A549 (cell line): ENCODE measurements around the gene PRDM9. TPM values are rescaled to one million over a fixed set of nuclear protein-coding genes. Genes with fewer than 3 reads are reported as not detected.

Experiments used
- ATAC-seq, 2 experiments: fragments of 200-7000 bp in 1 of 2; fragments of >200 bp in 1 of 2; cut with Nextera tagmentation in 1 of 2; cut with Tn5 transposase in 1 of 2; 3 replicates each; pipeline versions ENCODE4 v1.8.0 to v1.9.1; 2018 to 2020; ENCODE audit warnings: mild to moderate bottlenecking in 1 of 2, moderate library complexity in 1 of 2
- CTCF ChIA-PET: fragments of 300-600 bp; sonication (Branson Sonifier 250); formaldehyde crosslinking; extraction: SDS; loops from one replicate; lab custom pipeline; 2021; ENCODE audit warnings: antibody characterized with exemption, inconsistent platforms; lab: Yijun Ruan, JAX
- POLR2A ChIA-PET: fragments of 350-600 bp; formaldehyde crosslinking; extraction: SDS; loops from one replicate; lab custom pipeline; 2021; ENCODE audit warnings: antibody characterized with exemption, inconsistent platforms; lab: Yijun Ruan, JAX
- DNase-seq, 2 experiments: peaks; one replicate each; pipeline versions ENCODE4 v3.0.0 to v3.0.0-alpha.2; 2011 to 2016; ENCODE audit warnings: low read depth in 1 of 2, low spot score in 1 of 2
- FAIRE-seq: peaks from 2 replicates; lab custom pipeline; 2011; peaks lifted over from hg19 to GRCh38; lab: Jason Lieb, UNC
- H3K27ac ChIP-seq, 2 experiments: fragments of >200 bp; sonication (Bioruptor Twin); formaldehyde crosslinking; 3 replicates each; pipeline ENCODE4 v1.5.1; 2016 to 2017
- H3K4me1 ChIP-seq: fragments of >200 bp; sonication (Bioruptor Twin); formaldehyde crosslinking; 3 replicates; pipeline ENCODE4 v1.6.1; 2016
- H3K4me2 ChIP-seq: fragments of >200 bp; sonication (Bioruptor Twin); formaldehyde crosslinking; 3 replicates; pipeline ENCODE4 v1.6.1; 2016
- H3K4me3 ChIP-seq: fragments of >200 bp; sonication (Bioruptor Twin); formaldehyde crosslinking; 3 replicates; pipeline ENCODE4 v1.5.1; 2016
- H3K9me3 ChIP-seq: fragments of >200 bp; sonication (Bioruptor Twin); formaldehyde crosslinking; 3 replicates; pipeline ENCODE4 v1.6.1; 2016
- BCL3 ChIP-seq: fragments of >200 bp; sonication (Bioruptor Twin); formaldehyde crosslinking; IDR thresholded peaks from 3 replicates; pipeline ENCODE4 v1.6.1; 2016
- CEBPB ChIP-seq, 2 experiments: fragments of >200 bp in 1 of 2; sonication (Bioruptor Twin) in 1 of 2; formaldehyde crosslinking in 1 of 2; IDR thresholded peaks; 2 replicates each; pipeline ENCODE4 v1.6.1; 2012 to 2016
- CHD2 ChIP-seq: fragments of 150-350 bp; IDR thresholded peaks from 2 replicates; pipeline ENCODE4 v1.6.1; 2014; ENCODE audit warnings: low read length; ENCODE audit not compliant: partially characterized antibody
- CTCF ChIP-seq: fragments of >200 bp; sonication (Bioruptor Twin); formaldehyde crosslinking; IDR thresholded peaks from 3 replicates; pipeline ENCODE4 v1.5.1; 2016
- EHF ChIP-seq: fragments of 250-450 bp; sonication (Bioruptor Pico); IDR thresholded peaks from 2 replicates; pipeline ENCODE4 v1.5.0; 2020; ENCODE audit warnings: mild to moderate bottlenecking
- EHMT2 ChIP-seq: fragments of 200-600 bp; sonication (generic); IDR thresholded peaks from 2 replicates; pipeline ENCODE4 v1.6.1; 2016; ENCODE audit warnings: antibody characterized with exemption, low read depth, mild to moderate bottlenecking, moderate library complexity
- EP300 ChIP-seq, 2 experiments: fragments of >200 bp; sonication (Bioruptor Twin); formaldehyde crosslinking; IDR thresholded peaks; 2 replicates in 1 of 2; 3 replicates in 1 of 2; pipeline ENCODE4 v1.6.1; 2016 to 2017
- ESRRA ChIP-seq: fragments of 150-350 bp; IDR thresholded peaks from 2 replicates; pipeline ENCODE4 v1.6.1; 2014; ENCODE audit warnings: mild to moderate bottlenecking, low read length, borderline replicate concordance
- FOSL2 ChIP-seq, 2 experiments: fragments of 450-650 bp in 1 of 2; fragments of >200 bp in 1 of 2; sonication (Bioruptor Twin) in 1 of 2; formaldehyde crosslinking; IDR thresholded peaks; 2 replicates each; pipeline versions ENCODE4 v1.5.0 to v1.6.1; 2016 to 2020; ENCODE audit warnings: mild to moderate bottlenecking in 1 of 2, moderate library complexity in 1 of 2
- FOXS1 ChIP-seq: fragments of 250-450 bp; sonication (Bioruptor Pico); IDR thresholded peaks from 2 replicates; pipeline ENCODE4 v1.5.0; 2020; ENCODE audit warnings: mild to moderate bottlenecking, moderate library complexity
- GATA3 ChIP-seq: IDR thresholded peaks from 2 replicates; pipeline ENCODE4 v1.6.1; 2012; ENCODE audit warnings: borderline replicate concordance
- HDAC2 ChIP-seq: fragments of 200-600 bp; sonication (generic); IDR thresholded peaks from 2 replicates; pipeline ENCODE4 v1.6.1; 2016
- HES2 ChIP-seq: fragments of >200 bp; sonication (Bioruptor Twin); formaldehyde crosslinking; IDR thresholded peaks from 2 replicates; pipeline ENCODE4 v1.6.1; 2016
- HOXA7 ChIP-seq: fragments of 250-450 bp; sonication (Bioruptor Pico); IDR thresholded peaks from 2 replicates; pipeline ENCODE4 v1.5.0; 2020; ENCODE audit warnings: mild to moderate bottlenecking, moderate library complexity
- JUN ChIP-seq, 2 experiments: fragments of >200 bp; sonication (Bioruptor Twin); formaldehyde crosslinking; IDR thresholded peaks; 2 replicates in 1 of 2; 3 replicates in 1 of 2; pipeline ENCODE4 v1.6.1; 2016 to 2017
- MAFK ChIP-seq: fragments of 450-650 bp; IDR thresholded peaks from 2 replicates; pipeline ENCODE4 v1.6.1; 2014; ENCODE audit not compliant: partially characterized antibody
- MAX ChIP-seq: IDR thresholded peaks from 2 replicates; pipeline ENCODE4 v1.6.1; 2012
- NPAS2 ChIP-seq: fragments of 250-450 bp; sonication (Bioruptor Pico); IDR thresholded peaks from 2 replicates; pipeline ENCODE4 v1.8.0; 2022; ENCODE audit warnings: mild to moderate bottlenecking, moderate library complexity, borderline replicate concordance
- PBX3 ChIP-seq: IDR thresholded peaks from 2 replicates; pipeline ENCODE4 v1.6.1; 2012
- RCOR1 ChIP-seq: fragments of 150-350 bp; IDR thresholded peaks from 2 replicates; pipeline ENCODE4 v1.6.1; 2014; ENCODE audit warnings: antibody characterized with exemption, low read length, low read depth
- REST ChIP-seq: fragments of 200-600 bp; sonication (generic); IDR thresholded peaks from 2 replicates; pipeline ENCODE4 v1.6.1; 2016; ENCODE audit warnings: antibody characterized with exemption, mild to moderate bottlenecking, moderate library complexity
- RNF2 ChIP-seq: fragments of 200-600 bp; sonication (generic); IDR thresholded peaks from 2 replicates; pipeline ENCODE4 v1.6.1; 2016; ENCODE audit warnings: low read depth, mild to moderate bottlenecking, antibody characterized with exemption, moderate library complexity, borderline replicate concordance
- SMC3 ChIP-seq: fragments of >200 bp; sonication (Bioruptor Twin); formaldehyde crosslinking; IDR thresholded peaks from 3 replicates; pipeline ENCODE4 v1.6.1; 2018; ENCODE audit warnings: inconsistent platforms
- TFCP2L1 ChIP-seq: fragments of 250-450 bp; sonication (Bioruptor Pico); IDR thresholded peaks from 2 replicates; pipeline ENCODE4 v1.5.0; 2021; ENCODE audit warnings: mild to moderate bottlenecking
- TP53 ChIP-seq: fragments of 250-450 bp; sonication (Bioruptor Pico); IDR thresholded peaks from 2 replicates; pipeline ENCODE4 v1.5.0; 2021; ENCODE audit warnings: mild to moderate bottlenecking, moderate library complexity
- ZC3H11A ChIP-seq: fragments of 450-650 bp; IDR thresholded peaks from 2 replicates; pipeline ENCODE4 v1.6.1; 2014; ENCODE audit warnings: antibody characterized with exemption, mild to moderate bottlenecking
- ZFP36 ChIP-seq: fragments of 450-650 bp; IDR thresholded peaks from 2 replicates; pipeline ENCODE4 v1.6.1; 2014; ENCODE audit warnings: borderline replicate concordance; ENCODE audit not compliant: partially characterized antibody
- WGBS: methylation state at CpG from one replicate; pipeline ENCODE4 v1.1.6; 2017; ENCODE audit errors: missing lambda C conversion rate; 5-methylcytosine and 5-hydroxymethylcytosine counted together
- polyA plus RNA-seq, 4 experiments: library from polyadenylated mRNA; depleted of rRNA in 3 of 4; stranded (reverse); fragments of >200 nt; fragmentation: RNase III in 1 of 4; extraction: RNeasy Plus Mini Kit Qiagen cat#74134 plus additional on column Dnase treatment in 1 of 4; gene quantifications; 2 replicates in 3 of 4; 3 replicates in 1 of 4; pipeline ENCODE4 v1.2.3, GENCODE V29; 2011 to 2017

The PRDM9 gene
- polyA plus RNA-seq, 2 of the 4 experiments (the other 2 are of a cell fraction), result not detected

- Histone ChIP-seq H3K4me3 (no peak overlapping the region), H3K9me3 (no peaks in the 10 kb centered on the region), H3K4me2 (no peak overlapping the region), H3K4me1 (no peaks in the 10 kb centered on the region), H3K27ac (no peak overlapping the region)
- ATAC-seq, result no peak
- peak; percentile 45 for TF ChIP-seq MAFK
- no peak for TF ChIP-seq PBX3
- POLR2A ChIA-PET, result no interaction called here
- no peak for DNase-seq
- FAIRE-seq, result no peak
- WGBS, result 8% methylated on average over 1 of the region's 1 CpG
- CTCF ChIA-PET, result no interaction called here
These were observed 30.8 kb upstream of the PRDM9 start for GRCh38 chr5:23476580-23476979.

GRCh38 chr5:23482642-23483041 lies 24.8 kb upstream of the PRDM9 start:
- ChIA-PET CTCF (interaction anchor here (0.7 kb wide), 1 partner anchor 27 kb away, joined by 3 read pairs; no protein-coding TSS in a partner anchor), POLR2A (no interaction called here)
- Histone ChIP-seq H3K27ac (no peak overlapping the region), H3K4me3 (no peak overlapping the region), H3K9me3 (no peaks in the 10 kb centered on the region), H3K4me2 (peak overlapping the region; percentile 34; the same call in 2 of the 3 replicates), H3K4me1 (0 out of 3 replicates have a peak, but pooled peaks cover 4% of the 10 kb centered on the region)
- TF ChIP-seq JUN (IDR thresholded peaks at IDR 0.05), result no peak
- TF ChIP-seq TFCP2L1, result no peak
- no peak for TF ChIP-seq TP53 (CRISPR knock-in tag)
- TF ChIP-seq MAFK, result no peak
- TF ChIP-seq ZFP36, result no peak
- TF ChIP-seq CEBPB (IDR thresholded peaks at IDR 0.05), result no peak
- no peak for TF ChIP-seq SMC3
- TF ChIP-seq HDAC2, result no peak
- TF ChIP-seq ESRRA, result no peak
- no peak for TF ChIP-seq HOXA7 (CRISPR knock-in tag)
- no peak for TF ChIP-seq CHD2
- no peak for TF ChIP-seq HES2
- TF ChIP-seq RNF2, result no peak
- no peak for TF ChIP-seq BCL3
- no peak for TF ChIP-seq EP300 (IDR thresholded peaks at IDR 0.05)
- TF ChIP-seq EHF (CRISPR knock-in tag), result no peak
- no peak for TF ChIP-seq GATA3
- no peak for TF ChIP-seq RCOR1
- no peak for TF ChIP-seq EHMT2
- TF ChIP-seq ZC3H11A, result no peak
- FAIRE-seq (no peak), DNase-seq (no peak), ATAC-seq (peak in 1 of 2 experiments; percentile 37; a peak in 2 of 6 replicates)
- WGBS, result 22% methylated on average over 2 of the region's 2 CpGs

GRCh38 chr5:23483090-23483489 lies 24.3 kb upstream of the PRDM9 start:
- FAIRE-seq (no peak), ATAC-seq (peak in 1 of 2 experiments; percentile 60; a peak in 2 of 6 replicates), DNase-seq (peak in 1 of 2 experiments; percentile 14)
- WGBS, result 40% methylated on average over 2 of the region's 2 CpGs
- 0 out of 3 replicates have a peak, but pooled peaks cover 4% of the 10 kb centered on the region for H3K4me1 ChIP-seq
- no peaks in the 10 kb centered on the region for H3K9me3 ChIP-seq
- POLR2A ChIA-PET, result no interaction called here
- H3K4me3 ChIP-seq, result no peak overlapping the region
- peak overlapping the region; percentile 34; the same call in 2 of the 3 replicates for H3K4me2 ChIP-seq
- CTCF ChIA-PET, result interaction anchor here (0.7 kb wide), 1 partner anchor 27 kb away, joined by 3 read pairs; no protein-coding TSS in a partner anchor
- H3K27ac ChIP-seq, result no peak overlapping the region; a peak in 1 of 6 replicates
- TF ChIP-seq NPAS2 (CRISPR knock-in tag) (no peak), RNF2 (no peak), CTCF (no peak), REST (no peak), MAX (no peak), FOSL2 (IDR thresholded peaks at IDR 0.05) (no peak), FOSL2 (CRISPR knock-in tag; IDR thresholded peaks at IDR 0.05) (no peak), CHD2 (no peak), FOXS1 (no peak)
